Panc1 (cell line): Measurements from ENCODE around the gene AKT1S1. TPM values are rescaled to one million over a fixed set of nuclear protein-coding genes. Genes with fewer than 3 reads are reported as not detected.

Experiments
- ATAC-seq: fragments of 200-7000 bp; cut with Tn5 transposase; 2 replicates; pipeline ENCODE4 v1.9.1; 2020; ENCODE audit warnings: mild to moderate bottlenecking, moderate library complexity
- BruUV-seq: library from RNA; stranded (reverse); fragments of 400-500 nt; replicated peaks from 2 replicates; lab custom pipeline; 2021; lab: Mats Ljungman, UMichigan
- CTCF ChIA-PET: fragments of 300-600 bp; sonication (Branson Sonifier 250); formaldehyde crosslinking; loops from one replicate; lab custom pipeline; 2022; ENCODE audit warnings: antibody characterized with exemption; lab: Charles Lee
- POLR2A ChIA-PET: fragments of 300-600 bp; sonication (Branson Sonifier 250); formaldehyde crosslinking; loops from one replicate; lab custom pipeline; 2022; ENCODE audit warnings: antibody characterized with exemption; lab: Charles Lee
- DNase-seq: peaks from one replicate; pipeline ENCODE4 v3.0.0-alpha.2; 2010; ENCODE audit warnings: low read depth, low spot score
- H3K27ac ChIP-seq: 2 replicates; pipeline ENCODE4 v1.5.1; 2011; ENCODE audit warnings: mild to moderate bottlenecking, low read length, inconsistent platforms
- H3K27me3 ChIP-seq: fragments of 200-500 bp; sonication (Bioruptor generic); 2 replicates; pipeline ENCODE4 v1.6.0; 2014; ENCODE audit warnings: low read length, inconsistent platforms; ENCODE audit not compliant: control insufficient read depth, insufficient read depth
- H3K36me3 ChIP-seq: fragments of 200-500 bp; sonication (Bioruptor generic); 2 replicates; pipeline ENCODE4 v1.5.1; 2014; ENCODE audit warnings: inconsistent platforms, mild to moderate bottlenecking, low read length, moderate library complexity; ENCODE audit not compliant: control insufficient read depth, insufficient read depth
- H3K4me1 ChIP-seq: 2 replicates; pipeline ENCODE4 v1.5.1; 2011; ENCODE audit warnings: inconsistent platforms, mild to moderate bottlenecking, low read length, moderate library complexity; ENCODE audit not compliant: control insufficient read depth, insufficient read depth
- H3K4me3 ChIP-seq, 2 experiments: 2 replicates each; pipeline ENCODE4 v1.5.1; 2011 to 2012; ENCODE audit warnings: low read depth in 2 of 2, low read length in 2 of 2, mild to moderate bottlenecking in 2 of 2, inconsistent platforms in 1 of 2, moderate library complexity in 1 of 2
- H3K9me3 ChIP-seq: fragments of 200-500 bp; sonication (Bioruptor generic); 2 replicates; pipeline ENCODE4 v1.5.1; 2014; ENCODE audit warnings: low read depth, mild to moderate bottlenecking, inconsistent platforms, low read length, moderate library complexity; ENCODE audit not compliant: control insufficient read depth, insufficient read depth
- CTCF ChIP-seq: fragments of 450-650 bp; IDR thresholded peaks from 2 replicates; pipeline ENCODE4 v1.5.1; 2017; ENCODE audit warnings: mild to moderate bottlenecking
- POLR2AphosphoS5 ChIP-seq: IDR thresholded peaks from 2 replicates; pipeline ENCODE4 v1.6.1; 2012; ENCODE audit warnings: mild to moderate bottlenecking, low read depth, low read length, moderate library complexity
- REST ChIP-seq, 2 experiments: IDR thresholded peaks; 2 replicates each; pipeline ENCODE4 v1.6.1; 2011 to 2012; ENCODE audit warnings: low read depth in 2 of 2, control low read depth in 1 of 2, low read length in 1 of 2, mild to moderate bottlenecking in 1 of 2, moderate library complexity in 1 of 2; ENCODE audit not compliant: insufficient read depth in 1 of 2
- SIN3A ChIP-seq: IDR thresholded peaks from 2 replicates; pipeline ENCODE4 v1.6.1; 2012; ENCODE audit warnings: low read depth, mild to moderate bottlenecking, low read length, moderate library complexity, borderline replicate concordance; ENCODE audit not compliant: insufficient read depth
- TCF7L2 ChIP-seq: IDR thresholded peaks from 2 replicates; pipeline ENCODE4 v1.6.1; 2011; ENCODE audit warnings: mild to moderate bottlenecking, low read depth, low read length, inconsistent platforms
- in situ Hi-C: cut with HindIII; loops from 2 replicates; pipeline ENCODE4 v1.10.0; 2016; ENCODE audit warnings: low sequenced_read_pairs, low pct_unique_long_range_greater_than_20kb
- intact Hi-C: fragments of 100-400 bp; cut with micrococcal nuclease; formaldehyde crosslinking; loops from one replicate; pipeline ENCODE4 v1.10.0; 2022; ENCODE audit not compliant: unreplicated experiment
- total RNA-seq: library from RNA; stranded (reverse); gene quantifications from one replicate; pipeline ENCODE4 v1.2.1, GENCODE V29; 2021; ENCODE audit not compliant: unreplicated experiment

The AKT1S1 gene
- total RNA-seq, 1 experiment from 2014 or later = 92.8 TPM

- no peak for TF ChIP-seq SIN3A
Measured at GRCh38 chr19:49846408-49846807, 30.7 kb downstream of the AKT1S1 start (continued).

- H3K4me3 ChIP-seq = no peak overlapping the region
- no peak for ATAC-seq
- POLR2A ChIA-PET = interaction anchor here (0.6 kb wide), 1 partner anchor 27 kb away, joined by 5 read pairs; no protein-coding TSS in a partner anchor
- intact Hi-C loops = no loop called here
- no peak for TF ChIP-seq CTCF
- no peak for TF ChIP-seq REST (IDR thresholded peaks at IDR 0.05; ENCODE audit: insufficient read depth in 1 of 2, low read depth in 2 of 2, low read length in 1 of 2)
- TF ChIP-seq POLR2AphosphoS5 = no peak
- TF ChIP-seq TCF7L2 = no peak
- TF ChIP-seq SIN3A = no peak
- CTCF ChIA-PET = no interaction called here
- H3K27ac ChIP-seq = no peak overlapping the region
- H3K9me3 ChIP-seq = no peaks in the 10 kb centered on the region
- in situ Hi-C loops = no loop called here
- no TSS peak for BruUV-seq
- no peaks in the 10 kb centered on the region for H3K27me3 ChIP-seq
- no peaks in the 10 kb centered on the region; the same call in 1 of the 2 replicates for H3K4me1 ChIP-seq
- no peak for DNase-seq
- H3K36me3 ChIP-seq = no peaks in the 10 kb centered on the region
Measured at GRCh38 chr19:49845414-49845813, 31.7 kb downstream of the AKT1S1 start.

- no peak for TF ChIP-seq TCF7L2
- TF ChIP-seq POLR2AphosphoS5 = no peak
- no peak for TF ChIP-seq CTCF
- no peak for TF ChIP-seq SIN3A
- no peak for TF ChIP-seq REST (IDR thresholded peaks at IDR 0.05; ENCODE audit: insufficient read depth in 1 of 2, low read depth in 2 of 2, low read length in 1 of 2)
- Histone ChIP-seq H3K4me1 (no peaks in the 10 kb centered on the region; the same call in 1 of the 2 replicates), H3K4me3 (no peak overlapping the region), H3K27ac (no peak overlapping the region), H3K27me3 (no peaks in the 10 kb centered on the region), H3K9me3 (no peaks in the 10 kb centered on the region), H3K36me3 (no peaks in the 10 kb centered on the region; the same call in 1 of the 2 replicates)
- BruUV-seq = no TSS peak
- in situ Hi-C loops = no loop called here
- POLR2A ChIA-PET = no interaction called here
- intact Hi-C loops = no loop called here
- CTCF ChIA-PET = no interaction called here
- no peak for ATAC-seq
- no peak for DNase-seq
Measured at GRCh38 chr19:49844138-49845095, 32.7 kb downstream of the AKT1S1 start.
